ENCODE results near the gene ZNF789. TPM values are rescaled to one million over a fixed set of nuclear protein-coding genes. Genes with fewer than 3 reads are reported as not detected.

Gene ZNF789
- total and polyA plus RNA-seq, 9 of the 15 experiments (the other 6 are each of a cell fraction or from before 2014, with no cell fraction given), result 6.1 to 57.0 (median 24.8) TPM

GRCh38 chr7:99438573-99439480 is 33.9 kb upstream of the ZNF789 start, which contains the start of the genes CPSF4 and PTCD1 (continued):
- TF ChIP-seq BRF1 (IDR thresholded peaks at IDR 0.05; ENCODE audit: borderline replicate concordance, extremely low read depth, insufficient read length), result no peak
- no peak for TF ChIP-seq FOXA1 (IDR thresholded peaks at IDR 0.05; ENCODE audit: borderline replicate concordance)
- no peak for TF ChIP-seq ARNT (IDR thresholded peaks at IDR 0.05)
- 0 out of 4 replicates have a peak, but pooled peaks of 1 of the 2 experiments have one; percentile 71 for TF ChIP-seq KDM4B (IDR thresholded peaks at IDR 0.05; ENCODE audit: borderline replicate concordance in 2 of 2, low read depth in 1 of 2)
- TF ChIP-seq POLR2B (IDR thresholded peaks at IDR 0.05; ENCODE audit: low read depth, partially characterized antibody), result peak; percentile 74
- no peak for TF ChIP-seq ZC3H8 (IDR thresholded peaks at IDR 0.05)
- TF ChIP-seq RAD21 (CRISPR knock-in tag; conservative IDR thresholded peaks at IDR 0.05 in 1 of 2, IDR thresholded peaks at IDR 0.05 in 1 of 2), result peak; percentile 16 to 18; a peak in 1 of 4 replicates
- TF ChIP-seq ZNF384 (IDR thresholded peaks at IDR 0.05; ENCODE audit: low read depth, low read length), result 0 out of 2 replicates have a peak, but pooled peaks have one; percentile 28
- peak; percentile 41; the same call in 1 of the 2 replicates for TF ChIP-seq EGR1 (conservative IDR thresholded peaks at IDR 0.05)
- peak; percentile 74; the same call in 1 of the 2 replicates for TF ChIP-seq E2F1 (CRISPR knock-in tag; IDR thresholded peaks at IDR 0.05)
- no peak for TF ChIP-seq ZNF707 (CRISPR knock-in tag; conservative IDR thresholded peaks at IDR 0.05)
- 0 out of 2 replicates have a peak, but pooled peaks have one; percentile 49 for TF ChIP-seq SPI1 (IDR thresholded peaks at IDR 0.05; ENCODE audit: borderline replicate concordance, low read depth, low read length)
- no peak for TF ChIP-seq SETDB1 (IDR thresholded peaks at IDR 0.05; ENCODE audit: low read length)
- TF ChIP-seq CREBBP (IDR thresholded peaks at IDR 0.05; ENCODE audit: low read depth, low read length), result no peak
- no peak for TF ChIP-seq MECOM (CRISPR knock-in tag; IDR thresholded peaks at IDR 0.05)
- no peak for TF ChIP-seq ZNF780A (CRISPR knock-in tag; IDR thresholded peaks at IDR 0.05)
- peak; percentile 80 for TF ChIP-seq ZNF143 (CRISPR knock-in tag; IDR thresholded peaks at IDR 0.05)
- 0 out of 2 replicates have a peak, but pooled peaks have one; percentile 44 for TF ChIP-seq ZNF175 (CRISPR knock-in tag; IDR thresholded peaks at IDR 0.05; ENCODE audit: low read depth)
- peak; percentile 65 for TF ChIP-seq POLR2AphosphoS5 (IDR thresholded peaks at IDR 0.05; ENCODE audit: control insufficient read depth, insufficient read depth, low read depth, low read length)
- TF ChIP-seq RFX1 (IDR thresholded peaks at IDR 0.05), result no peak
- TF ChIP-seq KDM2B (CRISPR knock-in tag; IDR thresholded peaks at IDR 0.05), result no peak; the same call in 1 of the 2 replicates
- no peak for TF ChIP-seq ARID2 (IDR thresholded peaks at IDR 0.05)
- no peak for TF ChIP-seq ZNF778 (CRISPR knock-in tag; IDR thresholded peaks at IDR 0.05)
- TF ChIP-seq MYBL2 (IDR thresholded peaks at IDR 0.05; ENCODE audit: low read depth), result no peak
- TF ChIP-seq MYBL2 (CRISPR knock-in tag; IDR thresholded peaks at IDR 0.05; ENCODE audit: borderline replicate concordance), result no peak
- TF ChIP-seq TCF3 (CRISPR knock-in tag; IDR thresholded peaks at IDR 0.05), result peak; percentile 34; the same call in 1 of the 2 replicates
- peak; percentile 43 for TF ChIP-seq MEIS2 (IDR thresholded peaks at IDR 0.05; ENCODE audit: partially characterized antibody)

Measured in K562 (cell line).